ENCODE results near the gene RTL9. TPM values are rescaled to one million over a fixed set of nuclear protein-coding genes. Genes with fewer than 3 reads are reported as not detected.

The RTL9 gene
- total RNA-seq, 1 experiment from 2014 or later = not detected

- H3K27me3 ChIP-seq (ENCODE audit: control insufficient read depth, insufficient read depth, low read length) = peaks cover 11% of the 10 kb centered on the region; the same call in 1 of the 2 replicates
- in situ Hi-C loops (cut with HindIII; ENCODE audit: low pct_unique_long_range_greater_than_20kb, low sequenced_read_pairs) = no loop called here
- CTCF ChIA-PET = interaction anchor here (0.5 kb wide), 1 partner anchor 10 kb away, joined by 10 read pairs; no protein-coding TSS in a partner anchor
- H3K4me3 ChIP-seq (ENCODE audit: low read depth in 2 of 2, low read length in 2 of 2) = peak overlapping the region; percentile 64 to 89
- intact Hi-C loops (cut with micrococcal nuclease; ENCODE audit: unreplicated experiment) = loop anchor here (5.0 kb wide), 1 partner anchor 155 kb away; no protein-coding TSS in a partner anchor
- H3K27ac ChIP-seq (ENCODE audit: low read length) = peak overlapping the region; percentile 82
- BruUV-seq (replicated peaks) = no TSS peak
- no peaks in the 10 kb centered on the region for H3K36me3 ChIP-seq (ENCODE audit: control insufficient read depth, insufficient read depth, low read length)
- peaks cover 10% of the 10 kb centered on the region for H3K4me1 ChIP-seq (ENCODE audit: control insufficient read depth, insufficient read depth, low read length)
- TF ChIP-seq POLR2AphosphoS5 (IDR thresholded peaks at IDR 0.05; ENCODE audit: low read depth, low read length) (no peak), REST (IDR thresholded peaks at IDR 0.05; ENCODE audit: insufficient read depth in 1 of 2, low read depth in 2 of 2, low read length in 1 of 2) (no peak), TCF7L2 (IDR thresholded peaks at IDR 0.05; ENCODE audit: low read depth, low read length) (no peak), CTCF (IDR thresholded peaks at IDR 0.05) (no peak), SIN3A (IDR thresholded peaks at IDR 0.05; ENCODE audit: borderline replicate concordance, insufficient read depth, low read depth, low read length) (no peak)
- DNase-seq (ENCODE audit: low read depth, low spot score) (no peak), ATAC-seq (peak; percentile 64)
- no peaks in the 10 kb centered on the region for H3K9me3 ChIP-seq (ENCODE audit: control insufficient read depth, insufficient read depth, low read depth, low read length)
- POLR2A ChIA-PET = no interaction called here
Measured at GRCh38 chrX:110317061-110317819, 41.4 kb upstream of the RTL9 start.

GRCh38 chrX:110317820-110318663 lies 40.6 kb upstream of the RTL9 start, which contains the start of gene AMMECR1:
Gene AMMECR1, minus strand, starts transcription at chrX:110318085. Its CDS starts 14 bp downstream, at chrX:110318071.
- POLR2A ChIA-PET = no interaction called here
- CTCF ChIA-PET = no interaction called here
- TF ChIP-seq SIN3A (IDR thresholded peaks at IDR 0.05; ENCODE audit: borderline replicate concordance, insufficient read depth, low read depth, low read length) (no peak; the same call in 1 of the 2 replicates), POLR2AphosphoS5 (IDR thresholded peaks at IDR 0.05; ENCODE audit: low read depth, low read length) (peak; percentile 76; the same call in 1 of the 2 replicates), REST (IDR thresholded peaks at IDR 0.05; ENCODE audit: insufficient read depth in 1 of 2, low read depth in 2 of 2, low read length in 1 of 2) (0 out of 4 replicates have a peak, but pooled peaks of 1 of the 2 experiments have one; percentile 15), TCF7L2 (IDR thresholded peaks at IDR 0.05; ENCODE audit: low read depth, low read length) (no peak)
- Histone ChIP-seq H3K36me3 (ENCODE audit: control insufficient read depth, insufficient read depth, low read length) (no peaks in the 10 kb centered on the region), H3K9me3 (ENCODE audit: control insufficient read depth, insufficient read depth, low read depth, low read length) (no peaks in the 10 kb centered on the region), H3K27me3 (ENCODE audit: control insufficient read depth, insufficient read depth, low read length) (peaks cover 11% of the 10 kb centered on the region; the same call in 1 of the 2 replicates), H3K4me3 (ENCODE audit: low read depth in 2 of 2, low read length in 2 of 2) (peak within 1 kb of the TSS; percentile 84 to 89), H3K4me1 (ENCODE audit: control insufficient read depth, insufficient read depth, low read length) (peaks cover 10% of the 10 kb centered on the region), H3K27ac (ENCODE audit: low read length) (peak within 1 kb of the TSS; percentile 85)
- no TSS peak for BruUV-seq (replicated peaks)
- no peak for DNase-seq (ENCODE audit: low read depth, low spot score)
- in situ Hi-C loops (cut with HindIII; ENCODE audit: low pct_unique_long_range_greater_than_20kb, low sequenced_read_pairs) (no loop called here), intact Hi-C loops (cut with micrococcal nuclease; ENCODE audit: unreplicated experiment) (loop anchor here (5.0 kb wide), 1 partner anchor 156 kb away; no protein-coding TSS in a partner anchor)
- ATAC-seq = peak; percentile 95
